ENCODE measurements around the gene IKBKE.

The IKBKE gene

DNA sequence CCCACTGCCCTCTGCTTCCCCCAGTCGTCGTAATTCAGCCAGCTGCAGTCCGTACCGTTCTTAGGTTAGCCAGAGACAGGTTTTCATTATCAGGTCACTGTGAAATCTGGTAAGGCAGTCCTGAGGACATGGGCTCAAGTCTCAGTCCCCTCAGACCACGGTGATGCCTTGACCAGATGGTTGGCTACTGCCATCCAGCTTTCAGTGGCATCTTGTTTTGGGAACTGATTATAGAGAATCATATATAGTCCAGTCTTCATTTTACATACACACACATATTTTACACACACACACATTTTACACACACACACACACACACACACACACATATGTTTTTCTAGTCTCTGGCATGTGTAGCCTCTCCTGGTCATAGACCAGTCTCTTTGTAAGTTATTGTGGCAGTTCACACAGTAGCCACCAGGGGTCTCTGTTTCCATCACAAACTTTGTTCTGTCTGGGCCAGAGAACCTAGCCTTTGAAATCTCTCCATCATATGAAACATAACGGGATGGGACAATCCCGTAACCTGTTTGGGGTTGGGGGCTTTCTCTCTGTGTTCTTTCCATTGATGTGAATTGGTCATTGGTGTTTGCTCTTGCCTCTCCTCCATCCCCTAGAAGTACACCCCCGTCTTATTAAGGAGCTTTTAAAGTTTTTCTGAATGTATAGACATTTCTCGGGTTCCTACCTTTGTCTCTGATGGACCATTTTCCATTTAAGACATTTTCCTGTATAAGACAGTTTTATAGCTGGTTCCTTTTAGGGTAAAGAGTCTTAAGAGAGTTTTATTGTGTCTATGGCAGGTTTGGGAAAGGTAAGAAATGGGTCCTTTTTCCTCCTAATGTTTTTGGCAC is 8.4 kb upstream of the IKBKE start:
- Histone ChIP-seq H3K4me3 (ENCODE audit: low read depth, low read length) (no peak overlapping the region), H3K36me3 (ENCODE audit: control insufficient read depth in 2 of 2, insufficient read depth in 1 of 2, low read length in 2 of 2) (peaks cover 0 to 50% of the 10 kb centered on the region in 2 experiments; a peak in 1 of 3 replicates), H3K4me1 (ENCODE audit: control insufficient read depth, insufficient read depth, low read length) (no peaks in the 10 kb centered on the region), H3K9me3 (ENCODE audit: control insufficient read depth, insufficient read depth, low read depth, low read length) (no peaks in the 10 kb centered on the region), H3K27ac (ENCODE audit: extremely low read depth, low read depth, low read length) (no peak overlapping the region)
- POLR2A ChIA-PET, result interaction anchor here (1.3 kb wide), 1 partner anchor 9 kb away, joined by 7 read pairs; no protein-coding TSS in a partner anchor
- CTCF ChIA-PET, result interaction anchor here (0.6 to 2.3 kb wide), 22 partner anchors 8 to 1396 kb away, joined by 3 to 23 read pairs (median 4); partner anchors contain the start of gene IKBKE
- TF ChIP-seq ZNF843 (tag by site-specific recombination; IDR thresholded peaks at IDR 0.05), result no peak
- no peak for TF ChIP-seq ZNF169 (tag by site-specific recombination; IDR thresholded peaks at IDR 0.05)
- no peak for TF ChIP-seq ZNF529 (tag by site-specific recombination; IDR thresholded peaks at IDR 0.05; ENCODE audit: insufficient replicate concordance)
- TF ChIP-seq, protein P1, sequence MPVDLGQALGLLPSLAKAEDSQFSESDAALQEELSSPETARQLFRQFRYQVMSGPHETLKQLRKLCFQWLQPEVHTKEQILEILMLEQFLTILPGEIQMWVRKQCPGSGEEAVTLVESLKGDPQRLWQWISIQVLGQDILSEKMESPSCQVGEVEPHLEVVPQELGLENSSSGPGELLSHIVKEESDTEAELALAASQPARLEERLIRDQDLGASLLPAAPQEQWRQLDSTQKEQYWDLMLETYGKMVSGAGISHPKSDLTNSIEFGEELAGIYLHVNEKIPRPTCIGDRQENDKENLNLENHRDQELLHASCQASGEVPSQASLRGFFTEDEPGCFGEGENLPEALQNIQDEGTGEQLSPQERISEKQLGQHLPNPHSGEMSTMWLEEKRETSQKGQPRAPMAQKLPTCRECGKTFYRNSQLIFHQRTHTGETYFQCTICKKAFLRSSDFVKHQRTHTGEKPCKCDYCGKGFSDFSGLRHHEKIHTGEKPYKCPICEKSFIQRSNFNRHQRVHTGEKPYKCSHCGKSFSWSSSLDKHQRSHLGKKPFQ (tag by site-specific recombination; IDR thresholded peaks at IDR 0.05), result no peak
- TF ChIP-seq ZNF23 (tag by site-specific recombination; IDR thresholded peaks at IDR 0.05; ENCODE audit: borderline replicate concordance), result no peak
- no peak for TF ChIP-seq TRIM28 (IDR thresholded peaks at IDR 0.05; ENCODE audit: borderline replicate concordance, low read length)
- TF ChIP-seq, protein P2, sequence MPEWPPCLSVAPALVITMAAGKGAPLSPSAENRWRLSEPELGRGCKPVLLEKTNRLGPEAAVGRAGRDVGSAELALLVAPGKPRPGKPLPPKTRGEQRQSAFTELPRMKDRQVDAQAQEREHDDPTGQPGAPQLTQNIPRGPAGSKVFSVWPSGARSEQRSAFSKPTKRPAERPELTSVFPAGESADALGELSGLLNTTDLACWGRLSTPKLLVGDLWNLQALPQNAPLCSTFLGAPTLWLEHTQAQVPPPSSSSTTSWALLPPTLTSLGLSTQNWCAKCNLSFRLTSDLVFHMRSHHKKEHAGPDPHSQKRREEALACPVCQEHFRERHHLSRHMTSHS (tag by site-specific recombination; IDR thresholded peaks at IDR 0.05), result no peak
- TF ChIP-seq, protein P3, sequence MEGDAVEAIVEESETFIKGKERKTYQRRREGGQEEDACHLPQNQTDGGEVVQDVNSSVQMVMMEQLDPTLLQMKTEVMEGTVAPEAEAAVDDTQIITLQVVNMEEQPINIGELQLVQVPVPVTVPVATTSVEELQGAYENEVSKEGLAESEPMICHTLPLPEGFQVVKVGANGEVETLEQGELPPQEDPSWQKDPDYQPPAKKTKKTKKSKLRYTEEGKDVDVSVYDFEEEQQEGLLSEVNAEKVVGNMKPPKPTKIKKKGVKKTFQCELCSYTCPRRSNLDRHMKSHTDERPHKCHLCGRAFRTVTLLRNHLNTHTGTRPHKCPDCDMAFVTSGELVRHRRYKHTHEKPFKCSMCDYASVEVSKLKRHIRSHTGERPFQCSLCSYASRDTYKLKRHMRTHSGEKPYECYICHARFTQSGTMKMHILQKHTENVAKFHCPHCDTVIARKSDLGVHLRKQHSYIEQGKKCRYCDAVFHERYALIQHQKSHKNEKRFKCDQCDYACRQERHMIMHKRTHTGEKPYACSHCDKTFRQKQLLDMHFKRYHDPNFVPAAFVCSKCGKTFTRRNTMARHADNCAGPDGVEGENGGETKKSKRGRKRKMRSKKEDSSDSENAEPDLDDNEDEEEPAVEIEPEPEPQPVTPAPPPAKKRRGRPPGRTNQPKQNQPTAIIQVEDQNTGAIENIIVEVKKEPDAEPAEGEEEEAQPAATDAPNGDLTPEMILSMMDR (tag by site-specific recombination; IDR thresholded peaks at IDR 0.05), result peak; percentile 60
- no peak for TF ChIP-seq PRDM1 (tag by site-specific recombination; IDR thresholded peaks at IDR 0.05)
- TF ChIP-seq ZNF138 (tag by site-specific recombination; IDR thresholded peaks at IDR 0.05; ENCODE audit: borderline replicate concordance), result no peak
- TF ChIP-seq, protein P4, sequence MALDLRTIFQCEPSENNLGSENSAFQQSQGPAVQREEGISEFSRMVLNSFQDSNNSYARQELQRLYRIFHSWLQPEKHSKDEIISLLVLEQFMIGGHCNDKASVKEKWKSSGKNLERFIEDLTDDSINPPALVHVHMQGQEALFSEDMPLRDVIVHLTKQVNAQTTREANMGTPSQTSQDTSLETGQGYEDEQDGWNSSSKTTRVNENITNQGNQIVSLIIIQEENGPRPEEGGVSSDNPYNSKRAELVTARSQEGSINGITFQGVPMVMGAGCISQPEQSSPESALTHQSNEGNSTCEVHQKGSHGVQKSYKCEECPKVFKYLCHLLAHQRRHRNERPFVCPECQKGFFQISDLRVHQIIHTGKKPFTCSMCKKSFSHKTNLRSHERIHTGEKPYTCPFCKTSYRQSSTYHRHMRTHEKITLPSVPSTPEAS (tag by site-specific recombination; IDR thresholded peaks at IDR 0.05), result peak; percentile 83
- no peak for TF ChIP-seq ZNF121 (tag by site-specific recombination; IDR thresholded peaks at IDR 0.05)
- TF ChIP-seq ZNF184 (tag by site-specific recombination; IDR thresholded peaks at IDR 0.05), result no peak
- no peak for TF ChIP-seq KLF9 (tag by site-specific recombination; IDR thresholded peaks at IDR 0.05; ENCODE audit: low read depth)
- TF ChIP-seq ZNF140 (tag by site-specific recombination; IDR thresholded peaks at IDR 0.05), result no peak
- peak; percentile 68; the same call in 1 of the 2 replicates for TF ChIP-seq ZNF2 (tag by site-specific recombination; IDR thresholded peaks at IDR 0.05)
- TF ChIP-seq, protein P5, sequence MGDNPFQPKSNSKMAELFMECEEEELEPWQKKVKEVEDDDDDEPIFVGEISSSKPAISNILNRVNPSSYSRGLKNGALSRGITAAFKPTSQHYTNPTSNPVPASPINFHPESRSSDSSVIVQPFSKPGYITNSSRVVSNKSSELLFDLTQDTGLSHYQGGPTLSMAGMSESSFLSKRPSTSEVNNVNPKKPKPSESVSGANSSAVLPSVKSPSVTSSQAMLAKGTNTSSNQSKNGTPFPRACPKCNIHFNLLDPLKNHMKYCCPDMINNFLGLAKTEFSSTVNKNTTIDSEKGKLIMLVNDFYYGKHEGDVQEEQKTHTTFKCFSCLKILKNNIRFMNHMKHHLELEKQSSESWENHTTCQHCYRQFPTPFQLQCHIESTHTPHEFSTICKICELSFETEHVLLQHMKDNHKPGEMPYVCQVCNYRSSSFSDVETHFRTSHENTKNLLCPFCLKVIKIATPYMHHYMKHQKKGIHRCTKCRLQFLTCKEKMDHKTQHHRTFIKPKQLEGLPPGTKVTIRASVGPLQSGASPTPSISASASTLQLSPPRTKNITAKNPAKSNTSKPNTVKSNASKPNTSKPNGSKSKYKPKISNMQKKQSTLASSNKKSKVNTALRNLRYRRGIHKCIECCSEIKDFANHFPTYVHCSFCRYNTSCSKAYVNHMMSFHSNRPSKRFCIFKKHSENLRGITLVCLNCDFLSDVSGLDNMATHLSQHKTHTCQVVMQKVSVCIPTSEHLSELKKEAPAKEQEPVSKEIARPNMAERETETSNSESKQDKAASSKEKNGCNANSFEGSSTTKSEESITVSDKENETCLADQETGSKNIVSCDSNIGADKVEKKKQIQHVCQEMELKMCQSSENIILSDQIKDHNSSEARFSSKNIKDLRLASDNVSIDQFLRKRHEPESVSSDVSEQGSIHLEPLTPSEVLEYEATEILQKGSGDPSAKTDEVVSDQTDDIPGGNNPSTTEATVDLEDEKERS (tag by site-specific recombination; IDR thresholded peaks at IDR 0.05), result no peak
- TF ChIP-seq ZNF214 (tag by site-specific recombination; IDR thresholded peaks at IDR 0.05; ENCODE audit: borderline replicate concordance), result no peak
- TF ChIP-seq, protein P6, sequence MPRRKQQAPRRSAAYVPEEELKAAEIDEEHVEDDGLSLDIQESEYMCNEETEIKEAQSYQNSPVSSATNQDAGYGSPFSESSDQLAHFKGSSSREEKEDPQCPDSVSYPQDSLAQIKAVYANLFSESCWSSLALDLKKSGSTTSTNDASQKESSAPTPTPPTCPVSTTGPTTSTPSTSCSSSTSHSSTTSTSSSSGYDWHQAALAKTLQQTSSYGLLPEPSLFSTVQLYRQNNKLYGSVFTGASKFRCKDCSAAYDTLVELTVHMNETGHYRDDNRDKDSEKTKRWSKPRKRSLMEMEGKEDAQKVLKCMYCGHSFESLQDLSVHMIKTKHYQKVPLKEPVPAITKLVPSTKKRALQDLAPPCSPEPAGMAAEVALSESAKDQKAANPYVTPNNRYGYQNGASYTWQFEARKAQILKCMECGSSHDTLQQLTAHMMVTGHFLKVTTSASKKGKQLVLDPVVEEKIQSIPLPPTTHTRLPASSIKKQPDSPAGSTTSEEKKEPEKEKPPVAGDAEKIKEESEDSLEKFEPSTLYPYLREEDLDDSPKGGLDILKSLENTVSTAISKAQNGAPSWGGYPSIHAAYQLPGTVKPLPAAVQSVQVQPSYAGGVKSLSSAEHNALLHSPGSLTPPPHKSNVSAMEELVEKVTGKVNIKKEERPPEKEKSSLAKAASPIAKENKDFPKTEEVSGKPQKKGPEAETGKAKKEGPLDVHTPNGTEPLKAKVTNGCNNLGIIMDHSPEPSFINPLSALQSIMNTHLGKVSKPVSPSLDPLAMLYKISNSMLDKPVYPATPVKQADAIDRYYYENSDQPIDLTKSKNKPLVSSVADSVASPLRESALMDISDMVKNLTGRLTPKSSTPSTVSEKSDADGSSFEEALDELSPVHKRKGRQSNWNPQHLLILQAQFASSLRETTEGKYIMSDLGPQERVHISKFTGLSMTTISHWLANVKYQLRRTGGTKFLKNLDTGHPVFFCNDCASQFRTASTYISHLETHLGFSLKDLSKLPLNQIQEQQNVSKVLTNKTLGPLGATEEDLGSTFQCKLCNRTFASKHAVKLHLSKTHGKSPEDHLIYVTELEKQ (tag by site-specific recombination; IDR thresholded peaks at IDR 0.05; ENCODE audit: borderline replicate concordance), result no peak
- no peak for TF ChIP-seq ZNF292 (tag by site-specific recombination; IDR thresholded peaks at IDR 0.05; ENCODE audit: borderline replicate concordance, low read depth)
- TF ChIP-seq, protein P7, sequence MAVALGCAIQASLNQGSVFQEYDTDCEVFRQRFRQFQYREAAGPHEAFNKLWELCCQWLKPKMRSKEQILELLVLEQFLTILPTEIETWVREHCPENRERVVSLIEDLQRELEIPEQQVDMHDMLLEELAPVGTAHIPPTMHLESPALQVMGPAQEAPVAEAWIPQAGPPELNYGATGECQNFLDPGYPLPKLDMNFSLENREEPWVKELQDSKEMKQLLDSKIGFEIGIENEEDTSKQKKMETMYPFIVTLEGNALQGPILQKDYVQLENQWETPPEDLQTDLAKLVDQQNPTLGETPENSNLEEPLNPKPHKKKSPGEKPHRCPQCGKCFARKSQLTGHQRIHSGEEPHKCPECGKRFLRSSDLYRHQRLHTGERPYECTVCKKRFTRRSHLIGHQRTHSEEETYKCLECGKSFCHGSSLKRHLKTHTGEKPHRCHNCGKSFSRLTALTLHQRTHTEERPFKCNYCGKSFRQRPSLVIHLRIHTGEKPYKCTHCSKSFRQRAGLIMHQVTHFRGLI (tag by site-specific recombination; IDR thresholded peaks at IDR 0.05), result no peak
- no peak for TF ChIP-seq ZNF626 (tag by site-specific recombination; IDR thresholded peaks at IDR 0.05)
